ENCODE measurements around the gene SPATA6L.

DNA sequence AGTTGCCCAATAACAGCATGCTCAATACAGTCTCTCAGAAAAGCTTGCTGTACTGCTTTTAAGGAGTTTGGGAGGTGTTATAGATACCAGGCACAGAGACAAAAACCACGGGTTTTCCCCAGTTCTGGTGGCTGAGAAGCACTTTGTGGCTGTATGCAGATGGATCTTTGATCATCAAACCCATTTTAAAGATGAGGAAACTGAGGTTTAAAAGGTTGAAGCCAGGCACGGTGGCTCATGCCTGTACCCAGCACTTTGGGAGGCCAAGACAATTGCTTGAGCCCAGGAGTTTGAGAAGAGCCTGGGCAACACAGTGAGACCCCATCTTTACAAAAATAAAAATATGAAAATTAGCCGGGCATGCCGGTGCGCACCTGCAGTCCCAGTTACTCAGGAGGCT lies 50.5 kb downstream of the SPATA6L start:
- TF ChIP-seq, protein P1, sequence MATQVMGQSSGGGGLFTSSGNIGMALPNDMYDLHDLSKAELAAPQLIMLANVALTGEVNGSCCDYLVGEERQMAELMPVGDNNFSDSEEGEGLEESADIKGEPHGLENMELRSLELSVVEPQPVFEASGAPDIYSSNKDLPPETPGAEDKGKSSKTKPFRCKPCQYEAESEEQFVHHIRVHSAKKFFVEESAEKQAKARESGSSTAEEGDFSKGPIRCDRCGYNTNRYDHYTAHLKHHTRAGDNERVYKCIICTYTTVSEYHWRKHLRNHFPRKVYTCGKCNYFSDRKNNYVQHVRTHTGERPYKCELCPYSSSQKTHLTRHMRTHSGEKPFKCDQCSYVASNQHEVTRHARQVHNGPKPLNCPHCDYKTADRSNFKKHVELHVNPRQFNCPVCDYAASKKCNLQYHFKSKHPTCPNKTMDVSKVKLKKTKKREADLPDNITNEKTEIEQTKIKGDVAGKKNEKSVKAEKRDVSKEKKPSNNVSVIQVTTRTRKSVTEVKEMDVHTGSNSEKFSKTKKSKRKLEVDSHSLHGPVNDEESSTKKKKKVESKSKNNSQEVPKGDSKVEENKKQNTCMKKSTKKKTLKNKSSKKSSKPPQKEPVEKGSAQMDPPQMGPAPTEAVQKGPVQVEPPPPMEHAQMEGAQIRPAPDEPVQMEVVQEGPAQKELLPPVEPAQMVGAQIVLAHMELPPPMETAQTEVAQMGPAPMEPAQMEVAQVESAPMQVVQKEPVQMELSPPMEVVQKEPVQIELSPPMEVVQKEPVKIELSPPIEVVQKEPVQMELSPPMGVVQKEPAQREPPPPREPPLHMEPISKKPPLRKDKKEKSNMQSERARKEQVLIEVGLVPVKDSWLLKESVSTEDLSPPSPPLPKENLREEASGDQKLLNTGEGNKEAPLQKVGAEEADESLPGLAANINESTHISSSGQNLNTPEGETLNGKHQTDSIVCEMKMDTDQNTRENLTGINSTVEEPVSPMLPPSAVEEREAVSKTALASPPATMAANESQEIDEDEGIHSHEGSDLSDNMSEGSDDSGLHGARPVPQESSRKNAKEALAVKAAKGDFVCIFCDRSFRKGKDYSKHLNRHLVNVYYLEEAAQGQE (IDR thresholded peaks at IDR 0.05; ENCODE audit: borderline replicate concordance in 1 of 2, low read depth in 1 of 2, low read length in 2 of 2) = no peak
- TF ChIP-seq, protein P2, sequence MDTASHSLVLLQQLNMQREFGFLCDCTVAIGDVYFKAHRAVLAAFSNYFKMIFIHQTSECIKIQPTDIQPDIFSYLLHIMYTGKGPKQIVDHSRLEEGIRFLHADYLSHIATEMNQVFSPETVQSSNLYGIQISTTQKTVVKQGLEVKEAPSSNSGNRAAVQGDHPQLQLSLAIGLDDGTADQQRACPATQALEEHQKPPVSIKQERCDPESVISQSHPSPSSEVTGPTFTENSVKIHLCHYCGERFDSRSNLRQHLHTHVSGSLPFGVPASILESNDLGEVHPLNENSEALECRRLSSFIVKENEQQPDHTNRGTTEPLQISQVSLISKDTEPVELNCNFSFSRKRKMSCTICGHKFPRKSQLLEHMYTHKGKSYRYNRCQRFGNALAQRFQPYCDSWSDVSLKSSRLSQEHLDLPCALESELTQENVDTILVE (CRISPR knock-in tag; IDR thresholded peaks at IDR 0.05) = no peak
- TF ChIP-seq ZNF768 (CRISPR knock-in tag; IDR thresholded peaks at IDR 0.05) (no peak), CREB1 (IDR thresholded peaks at IDR 0.05) (no peak), CREB1 (CRISPR knock-in tag; IDR thresholded peaks at IDR 0.05) (no peak), FIP1L1 (IDR thresholded peaks at IDR 0.05; ENCODE audit: borderline replicate concordance, insufficient read depth, low read depth, low read length) (no peak), GTF2F1 (IDR thresholded peaks at IDR 0.05; ENCODE audit: low read length) (no peak), ZFYVE20 (CRISPR knock-in tag; IDR thresholded peaks at IDR 0.05; ENCODE audit: borderline replicate concordance, low read depth) (no peak), ZKSCAN1 (IDR thresholded peaks at IDR 0.05; ENCODE audit: low read length) (no peak), ELF1 (CRISPR knock-in tag; IDR thresholded peaks at IDR 0.05) (no peak), FOSL2 (CRISPR knock-in tag; IDR thresholded peaks at IDR 0.05) (no peak), KDM2A (CRISPR knock-in tag; IDR thresholded peaks at IDR 0.05; ENCODE audit: borderline replicate concordance, low read depth) (no peak)
- TF ChIP-seq, protein P3, sequence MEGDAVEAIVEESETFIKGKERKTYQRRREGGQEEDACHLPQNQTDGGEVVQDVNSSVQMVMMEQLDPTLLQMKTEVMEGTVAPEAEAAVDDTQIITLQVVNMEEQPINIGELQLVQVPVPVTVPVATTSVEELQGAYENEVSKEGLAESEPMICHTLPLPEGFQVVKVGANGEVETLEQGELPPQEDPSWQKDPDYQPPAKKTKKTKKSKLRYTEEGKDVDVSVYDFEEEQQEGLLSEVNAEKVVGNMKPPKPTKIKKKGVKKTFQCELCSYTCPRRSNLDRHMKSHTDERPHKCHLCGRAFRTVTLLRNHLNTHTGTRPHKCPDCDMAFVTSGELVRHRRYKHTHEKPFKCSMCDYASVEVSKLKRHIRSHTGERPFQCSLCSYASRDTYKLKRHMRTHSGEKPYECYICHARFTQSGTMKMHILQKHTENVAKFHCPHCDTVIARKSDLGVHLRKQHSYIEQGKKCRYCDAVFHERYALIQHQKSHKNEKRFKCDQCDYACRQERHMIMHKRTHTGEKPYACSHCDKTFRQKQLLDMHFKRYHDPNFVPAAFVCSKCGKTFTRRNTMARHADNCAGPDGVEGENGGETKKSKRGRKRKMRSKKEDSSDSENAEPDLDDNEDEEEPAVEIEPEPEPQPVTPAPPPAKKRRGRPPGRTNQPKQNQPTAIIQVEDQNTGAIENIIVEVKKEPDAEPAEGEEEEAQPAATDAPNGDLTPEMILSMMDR (CRISPR knock-in tag; IDR thresholded peaks at IDR 0.05) = no peak
- TF ChIP-seq, protein P4, sequence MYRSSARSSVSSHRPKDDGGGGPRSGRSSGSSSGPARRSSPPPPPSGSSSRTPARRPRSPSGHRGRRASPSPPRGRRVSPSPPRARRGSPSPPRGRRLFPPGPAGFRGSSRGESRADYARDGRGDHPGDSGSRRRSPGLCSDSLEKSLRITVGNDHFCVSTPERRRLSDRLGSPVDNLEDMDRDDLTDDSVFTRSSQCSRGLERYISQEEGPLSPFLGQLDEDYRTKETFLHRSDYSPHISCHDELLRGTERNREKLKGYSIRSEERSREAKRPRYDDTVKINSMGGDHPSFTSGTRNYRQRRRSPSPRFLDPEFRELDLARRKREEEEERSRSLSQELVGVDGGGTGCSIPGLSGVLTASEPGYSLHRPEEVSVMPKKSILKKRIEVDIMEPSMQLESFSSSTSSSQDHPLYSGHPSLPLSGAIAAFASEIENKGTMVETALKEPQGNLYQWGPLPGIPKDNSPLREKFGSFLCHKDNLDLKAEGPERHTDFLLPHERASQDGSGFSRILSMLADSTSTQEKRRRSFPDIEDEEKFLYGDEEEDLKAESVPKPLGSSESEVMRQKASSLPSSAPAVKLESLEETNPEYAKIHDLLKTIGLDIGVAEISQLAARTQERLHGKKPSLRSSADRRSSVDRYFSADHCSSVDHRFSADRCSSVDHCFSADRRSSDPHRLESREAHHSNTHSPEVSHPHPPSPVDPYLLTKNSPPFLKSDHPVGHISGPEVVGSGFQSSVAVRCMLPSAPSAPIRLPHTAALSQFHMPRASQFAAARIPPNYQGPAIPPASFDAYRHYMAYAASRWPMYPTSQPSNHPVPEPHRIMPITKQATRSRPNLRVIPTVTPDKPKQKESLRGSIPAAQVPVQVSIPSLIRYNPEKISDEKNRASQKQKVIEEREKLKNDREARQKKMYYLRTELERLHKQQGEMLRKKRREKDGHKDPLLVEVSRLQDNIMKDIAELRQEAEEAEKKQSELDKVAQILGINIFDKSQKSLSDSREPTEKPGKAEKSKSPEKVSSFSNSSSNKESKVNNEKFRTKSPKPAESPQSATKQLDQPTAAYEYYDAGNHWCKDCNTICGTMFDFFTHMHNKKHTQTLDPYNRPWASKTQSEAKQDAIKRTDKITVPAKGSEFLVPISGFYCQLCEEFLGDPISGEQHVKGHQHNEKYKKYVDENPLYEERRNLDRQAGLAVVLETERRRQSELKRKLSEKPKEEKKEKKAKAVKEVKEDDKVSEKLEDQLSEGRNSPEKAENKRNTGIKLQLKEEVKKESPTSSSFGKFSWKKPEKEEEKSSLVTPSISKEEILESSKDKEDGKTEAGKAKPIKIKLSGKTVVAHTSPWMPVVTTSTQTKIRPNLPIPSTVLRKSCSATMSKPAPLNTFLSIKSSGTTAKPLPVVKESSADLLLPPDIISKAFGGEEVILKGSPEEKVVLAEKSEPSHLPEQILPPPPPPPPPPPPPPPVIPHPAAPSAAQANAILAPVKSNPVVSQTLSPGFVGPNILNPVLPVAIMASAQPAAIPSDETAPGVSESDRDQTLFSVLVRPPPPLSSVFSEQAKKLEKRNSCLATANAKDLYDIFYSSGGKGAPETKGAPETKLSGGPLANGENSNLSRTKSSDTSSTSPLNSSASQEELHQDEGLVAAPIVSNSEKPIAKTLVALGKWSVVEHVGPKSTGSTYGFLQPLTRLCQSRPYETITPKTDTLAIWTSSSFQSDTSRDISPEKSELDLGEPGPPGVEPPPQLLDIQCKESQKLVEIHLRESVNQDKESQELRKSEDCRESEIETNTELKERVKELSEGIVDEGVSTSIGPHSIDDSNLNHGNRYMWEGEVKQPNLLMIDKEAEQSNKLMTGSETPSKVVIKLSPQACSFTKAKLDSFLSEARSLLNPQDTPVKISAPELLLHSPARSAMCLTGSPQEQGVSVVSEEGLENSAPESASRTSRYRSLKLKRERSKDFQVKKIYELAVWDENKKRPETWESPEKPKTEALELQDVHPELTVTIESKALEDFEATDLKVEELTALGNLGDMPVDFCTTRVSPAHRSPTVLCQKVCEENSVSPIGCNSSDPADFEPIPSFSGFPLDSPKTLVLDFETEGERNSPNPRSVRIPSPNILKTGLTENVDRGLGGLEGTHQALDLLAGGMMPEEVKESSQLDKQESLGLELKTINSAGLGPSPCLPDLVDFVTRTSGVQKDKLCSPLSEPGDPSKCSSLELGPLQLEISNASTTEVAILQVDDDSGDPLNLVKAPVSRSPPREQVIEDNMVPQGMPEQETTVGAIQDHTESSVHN (CRISPR knock-in tag; IDR thresholded peaks at IDR 0.05) = no peak

All from HepG2 (cell line).